ENCODE results near the gene POP7.

- TF ChIP-seq, protein P1, sequence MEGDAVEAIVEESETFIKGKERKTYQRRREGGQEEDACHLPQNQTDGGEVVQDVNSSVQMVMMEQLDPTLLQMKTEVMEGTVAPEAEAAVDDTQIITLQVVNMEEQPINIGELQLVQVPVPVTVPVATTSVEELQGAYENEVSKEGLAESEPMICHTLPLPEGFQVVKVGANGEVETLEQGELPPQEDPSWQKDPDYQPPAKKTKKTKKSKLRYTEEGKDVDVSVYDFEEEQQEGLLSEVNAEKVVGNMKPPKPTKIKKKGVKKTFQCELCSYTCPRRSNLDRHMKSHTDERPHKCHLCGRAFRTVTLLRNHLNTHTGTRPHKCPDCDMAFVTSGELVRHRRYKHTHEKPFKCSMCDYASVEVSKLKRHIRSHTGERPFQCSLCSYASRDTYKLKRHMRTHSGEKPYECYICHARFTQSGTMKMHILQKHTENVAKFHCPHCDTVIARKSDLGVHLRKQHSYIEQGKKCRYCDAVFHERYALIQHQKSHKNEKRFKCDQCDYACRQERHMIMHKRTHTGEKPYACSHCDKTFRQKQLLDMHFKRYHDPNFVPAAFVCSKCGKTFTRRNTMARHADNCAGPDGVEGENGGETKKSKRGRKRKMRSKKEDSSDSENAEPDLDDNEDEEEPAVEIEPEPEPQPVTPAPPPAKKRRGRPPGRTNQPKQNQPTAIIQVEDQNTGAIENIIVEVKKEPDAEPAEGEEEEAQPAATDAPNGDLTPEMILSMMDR (IDR thresholded peaks at IDR 0.05 in 4 of 5, conservative IDR thresholded peaks at IDR 0.05 in 1 of 5): no peak
- no peak for TF ChIP-seq POLR2A (IDR thresholded peaks at IDR 0.05)
These were observed 14.4 kb downstream of the POP7 start, which contains the start of gene EPO for GRCh38 chr7:100720279-100720670.
